Measurements from ENCODE around the gene JPH3. TPM values are rescaled to one million over a fixed set of nuclear protein-coding genes. Genes with fewer than 3 reads are reported as not detected.

Gene JPH3
- total RNA-seq, 1 experiment from 2014 or later: 39.0 TPM

DNA sequence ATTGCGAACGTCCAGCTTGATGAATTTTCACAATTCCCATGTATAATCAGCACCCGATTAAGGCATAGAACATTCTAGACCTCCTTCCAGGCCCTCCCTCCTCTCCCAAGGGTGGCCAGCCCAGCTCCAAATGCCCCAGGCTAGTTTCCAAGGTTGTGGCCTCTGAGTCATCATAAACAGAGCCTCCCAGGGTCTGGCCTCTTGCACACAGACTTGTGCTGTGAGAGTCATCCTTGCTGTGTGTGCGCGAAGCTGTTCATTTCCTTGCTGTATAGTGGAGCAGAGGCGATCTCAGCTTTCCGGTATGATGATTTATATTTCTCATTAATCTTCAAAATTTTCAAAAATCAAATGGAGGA is 20.5 kb upstream of the JPH3 start (continued):
- TF ChIP-seq AFF4 (CRISPR knock-in tag; IDR thresholded peaks at IDR 0.05; ENCODE audit: borderline replicate concordance) (no peak), ELF4 (CRISPR knock-in tag; IDR thresholded peaks at IDR 0.05; ENCODE audit: low read depth) (no peak), ATF1 (CRISPR knock-in tag; IDR thresholded peaks at IDR 0.05) (no peak), GTF2I (CRISPR knock-in tag; conservative IDR thresholded peaks at IDR 0.05) (no peak), JAZF1 (CRISPR knock-in tag; IDR thresholded peaks at IDR 0.05) (no peak), SOX15 (CRISPR knock-in tag; IDR thresholded peaks at IDR 0.05) (no peak), ZNF425 (CRISPR knock-in tag; conservative IDR thresholded peaks at IDR 0.05) (no peak), TP53 (CRISPR knock-in tag; IDR thresholded peaks at IDR 0.05) (no peak)
- TF ChIP-seq, protein P1, sequence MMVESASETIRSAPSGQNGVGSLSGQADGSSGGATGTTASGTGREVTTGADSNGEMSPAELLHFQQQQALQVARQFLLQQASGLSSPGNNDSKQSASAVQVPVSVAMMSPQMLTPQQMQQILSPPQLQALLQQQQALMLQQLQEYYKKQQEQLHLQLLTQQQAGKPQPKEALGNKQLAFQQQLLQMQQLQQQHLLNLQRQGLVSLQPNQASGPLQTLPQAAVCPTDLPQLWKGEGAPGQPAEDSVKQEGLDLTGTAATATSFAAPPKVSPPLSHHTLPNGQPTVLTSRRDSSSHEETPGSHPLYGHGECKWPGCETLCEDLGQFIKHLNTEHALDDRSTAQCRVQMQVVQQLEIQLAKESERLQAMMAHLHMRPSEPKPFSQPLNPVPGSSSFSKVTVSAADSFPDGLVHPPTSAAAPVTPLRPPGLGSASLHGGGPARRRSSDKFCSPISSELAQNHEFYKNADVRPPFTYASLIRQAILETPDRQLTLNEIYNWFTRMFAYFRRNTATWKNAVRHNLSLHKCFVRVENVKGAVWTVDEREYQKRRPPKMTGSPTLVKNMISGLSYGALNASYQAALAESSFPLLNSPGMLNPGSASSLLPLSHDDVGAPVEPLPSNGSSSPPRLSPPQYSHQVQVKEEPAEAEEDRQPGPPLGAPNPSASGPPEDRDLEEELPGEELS (CRISPR knock-in tag; IDR thresholded peaks at IDR 0.05): no peak

- DNase-seq (ENCODE audit: low spot score) (no peak), ATAC-seq (peak; percentile 50)
- POLR2A ChIA-PET: no interaction called here
- H3K4me1 Mint-ChIP-seq: peaks cover 22% of the 10 kb centered on the region
- CTCF ChIA-PET: interaction anchor here (1.2 to 11.5 kb wide), 4 partner anchors 11 to 121 kb away, joined by 5 to 235 read pairs (median 25); no protein-coding TSS in a partner anchor
- no peak overlapping the region for H3K4me3 Mint-ChIP-seq
- no peak for TF ChIP-seq ZSCAN18 (CRISPR knock-in tag; IDR thresholded peaks at IDR 0.05)
- no peaks in the 10 kb centered on the region for H3K36me3 Mint-ChIP-seq
- H3K9me3 Mint-ChIP-seq: peaks cover 6% of the 10 kb centered on the region
- 0 out of 2 replicates have a peak overlapping the region, but pooled peaks have one; percentile 9 for H3K27ac Mint-ChIP-seq
- no peaks in the 10 kb centered on the region for H3K27me3 Mint-ChIP-seq (ENCODE audit: low read depth)
Measured at GRCh38 chr16:87582216-87582965, 19.9 kb upstream of the JPH3 start.

DNA sequence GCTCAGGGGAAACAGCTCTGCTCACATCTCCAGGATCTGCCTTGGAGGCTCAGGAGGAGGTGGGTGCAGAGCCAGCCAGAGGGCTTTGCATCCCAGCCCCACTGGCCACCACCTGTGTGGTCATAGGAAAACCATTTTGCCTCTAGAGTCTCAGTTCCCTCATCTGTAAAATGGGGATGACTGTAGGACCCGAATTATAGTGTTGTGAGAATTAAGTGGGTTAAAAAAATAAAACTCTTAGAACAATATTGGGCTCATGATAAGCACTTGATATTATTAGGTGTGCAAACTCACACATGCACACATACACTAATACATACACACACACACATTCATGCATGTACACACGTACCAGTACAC is 19.4 kb upstream of the JPH3 start:
- Mint-ChIP-seq H3K4me1 (peaks cover 22% of the 10 kb centered on the region), H3K4me3 (no peak overlapping the region), H3K27me3 (ENCODE audit: low read depth) (no peaks in the 10 kb centered on the region), H3K36me3 (no peaks in the 10 kb centered on the region), H3K27ac (no peak overlapping the region; the same call in 1 of the 2 replicates), H3K9me3 (peaks cover 6% of the 10 kb centered on the region)
- ChIA-PET POLR2A (no interaction called here), CTCF (interaction anchor here (1.8 to 11.5 kb wide), 3 partner anchors 11 to 53 kb away, joined by 5 to 235 read pairs (median 44); no protein-coding TSS in a partner anchor)
- no peak for DNase-seq (ENCODE audit: low spot score)
- TF ChIP-seq IRF2 (CRISPR knock-in tag; IDR thresholded peaks at IDR 0.05; ENCODE audit: borderline replicate concordance, low read depth) (no peak), NFE2L1 (CRISPR knock-in tag; IDR thresholded peaks at IDR 0.05) (no peak), TP53 (CRISPR knock-in tag; IDR thresholded peaks at IDR 0.05) (no peak), EMX1 (CRISPR knock-in tag; IDR thresholded peaks at IDR 0.05) (no peak)
- ATAC-seq: no peak
